B cell (primary cell): ENCODE data around the gene SFTPA2.

Experiments
- CTCF ChIP-seq: fragments of 200-600 bp; IDR thresholded peaks from one replicate; pipeline ENCODE4 v1.8.0; 2022; ENCODE audit warnings: antibody characterized with exemption, mild to moderate bottlenecking
- EZH2 ChIP-seq: IDR thresholded peaks from 2 replicates; pipeline ENCODE4 v1.6.1; 2012; ENCODE audit warnings: borderline replicate concordance, low read depth, mild to moderate bottlenecking, moderate library complexity, low read length; ENCODE audit not compliant: insufficient read depth, poor library complexity, severe bottlenecking

- TF ChIP-seq CTCF (no peak), EZH2 (no peak)
These were observed at the start of gene SFTPA2 for GRCh38 chr10:79560160-79560709.
